Measurements from ENCODE around the gene SELENOW. TPM values are rescaled to one million over a fixed set of nuclear protein-coding genes. Genes with fewer than 3 reads are reported as not detected.
"Not testable (repeated sequence)": the region's sequence is repeated elsewhere in the genome, so short reads cannot be mapped to it uniquely, and the experiment has no call there.

The SELENOW gene
- total and polyA plus RNA-seq, 2 donors (not counting 3 experiments of a cell fraction or from before 2014, with no cell fraction given), result 316 to 613 TPM

DNA sequence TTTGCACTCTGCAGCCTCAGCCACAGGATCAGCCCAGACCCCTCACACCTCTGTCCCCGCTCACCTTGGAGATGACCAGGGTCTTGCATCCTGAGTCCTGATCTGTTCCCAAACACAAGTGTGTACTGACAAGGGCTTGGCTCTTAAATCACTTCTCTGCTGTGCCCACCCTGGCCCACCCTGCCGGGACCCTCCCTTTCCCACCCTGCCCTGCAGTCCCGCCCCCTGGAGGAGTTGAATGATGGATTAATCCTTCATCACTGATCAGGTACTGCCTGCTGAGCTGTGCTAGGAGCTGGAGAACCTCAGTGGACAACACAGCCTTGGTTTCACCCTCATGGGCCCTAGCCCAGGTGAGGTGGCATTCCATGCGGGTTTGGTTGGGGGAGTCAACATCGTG is 25.9 kb downstream of the SELENOW start, which contains the start of gene TPRX1:
TSS of gene TPRX1 (minus strand) at position 101 of the 400 bp plus-strand sequence. CDS start at position 89, 12 bp downstream.
- H3K9me3 ChIP-seq (replicated peaks; ENCODE audit: control insufficient read depth, insufficient read depth, low read length); intact Hi-C loops (cut with micrococcal nuclease); H3K9me1 ChIP-seq (replicated peaks; ENCODE audit: control insufficient read depth, extremely low read depth, insufficient read depth, low read length); H3K9ac ChIP-seq (replicated peaks; ENCODE audit: extremely low read depth, insufficient read depth, low read length); H3K4me1 ChIP-seq (ENCODE audit: control insufficient read depth, extremely low read depth, insufficient read depth, low read length); BruUV-seq (replicated peaks); H3K79me2 ChIP-seq (ENCODE audit: control insufficient read depth, insufficient read depth, low read length); H3K4me3 ChIP-seq (replicated peaks in 1 of 3; ENCODE audit: insufficient read depth in 1 of 3, low read depth in 1 of 3, low read length in 3 of 3); H4K20me1 ChIP-seq (replicated peaks; ENCODE audit: control insufficient read depth, extremely low read depth, insufficient read depth, low read length); dilution Hi-C loops (cut with MboI; ENCODE audit: extremely low pct_ligation_motif_present, low sequenced_read_pairs); H3K4me2 ChIP-seq (ENCODE audit: insufficient read depth, low read length); H2AFZ ChIP-seq (ENCODE audit: low read depth, low read length); H3K27me3 ChIP-seq (ENCODE audit: control insufficient read depth in 2 of 2, insufficient read depth in 2 of 2, low read length in 2 of 2); FAIRE-seq; H3K27ac ChIP-seq (ENCODE audit: insufficient read depth, low read depth, low read length); POLR2A ChIA-PET; DNase-seq (ENCODE audit: low read depth, low spot score); H3K36me3 ChIP-seq (ENCODE audit: control insufficient read depth in 2 of 2, extremely low read depth in 1 of 2, insufficient read depth in 2 of 2, low read length in 2 of 2): not testable (repeated sequence)
- CTCF ChIA-PET, result interaction anchor here (0.7 kb wide), 1 partner anchor 13 kb away, joined by 4 read pairs; no protein-coding TSS in a partner anchor

DNA sequence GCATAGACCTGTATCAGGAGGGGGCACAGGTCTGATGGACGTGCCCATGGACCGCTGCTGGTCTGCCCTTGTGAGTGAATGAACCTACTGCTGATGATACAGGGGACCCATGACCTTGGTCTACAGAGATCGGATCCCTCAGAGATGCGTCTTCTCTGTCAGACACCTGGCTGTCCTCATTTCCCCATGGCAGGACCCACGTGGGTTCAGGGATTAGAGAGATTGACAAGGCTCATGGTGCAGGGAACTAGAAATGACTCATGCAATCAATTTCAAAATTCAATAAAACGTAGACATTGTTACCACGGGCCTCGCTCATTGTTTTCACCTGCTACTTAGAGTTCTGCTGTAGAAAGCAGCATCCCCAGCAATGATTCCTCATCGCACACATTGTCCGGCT is 26.8 kb downstream of the SELENOW start:
- H3K27me3 ChIP-seq (ENCODE audit: control insufficient read depth in 2 of 2, insufficient read depth in 2 of 2, low read length in 2 of 2), result no peaks in the 10 kb centered on the region
- TF ChIP-seq, protein P1, sequence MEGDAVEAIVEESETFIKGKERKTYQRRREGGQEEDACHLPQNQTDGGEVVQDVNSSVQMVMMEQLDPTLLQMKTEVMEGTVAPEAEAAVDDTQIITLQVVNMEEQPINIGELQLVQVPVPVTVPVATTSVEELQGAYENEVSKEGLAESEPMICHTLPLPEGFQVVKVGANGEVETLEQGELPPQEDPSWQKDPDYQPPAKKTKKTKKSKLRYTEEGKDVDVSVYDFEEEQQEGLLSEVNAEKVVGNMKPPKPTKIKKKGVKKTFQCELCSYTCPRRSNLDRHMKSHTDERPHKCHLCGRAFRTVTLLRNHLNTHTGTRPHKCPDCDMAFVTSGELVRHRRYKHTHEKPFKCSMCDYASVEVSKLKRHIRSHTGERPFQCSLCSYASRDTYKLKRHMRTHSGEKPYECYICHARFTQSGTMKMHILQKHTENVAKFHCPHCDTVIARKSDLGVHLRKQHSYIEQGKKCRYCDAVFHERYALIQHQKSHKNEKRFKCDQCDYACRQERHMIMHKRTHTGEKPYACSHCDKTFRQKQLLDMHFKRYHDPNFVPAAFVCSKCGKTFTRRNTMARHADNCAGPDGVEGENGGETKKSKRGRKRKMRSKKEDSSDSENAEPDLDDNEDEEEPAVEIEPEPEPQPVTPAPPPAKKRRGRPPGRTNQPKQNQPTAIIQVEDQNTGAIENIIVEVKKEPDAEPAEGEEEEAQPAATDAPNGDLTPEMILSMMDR (IDR thresholded peaks at IDR 0.05; ENCODE audit: extremely low read depth in 1 of 2, insufficient read depth in 1 of 2, low read depth in 1 of 2, low read length in 2 of 2), result no peak
- no peak for TF ChIP-seq POLR2AphosphoS5 (IDR thresholded peaks at IDR 0.05; ENCODE audit: insufficient read depth, low read depth, low read length)
- TF ChIP-seq FOS (IDR thresholded peaks at IDR 0.05; ENCODE audit: borderline replicate concordance, insufficient read depth, low read length), result no peak
- no peak for TF ChIP-seq MYC (IDR thresholded peaks at IDR 0.05; ENCODE audit: low read depth, low read length)
- TF ChIP-seq, protein P2, sequence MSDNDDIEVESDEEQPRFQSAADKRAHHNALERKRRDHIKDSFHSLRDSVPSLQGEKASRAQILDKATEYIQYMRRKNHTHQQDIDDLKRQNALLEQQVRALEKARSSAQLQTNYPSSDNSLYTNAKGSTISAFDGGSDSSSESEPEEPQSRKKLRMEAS (IDR thresholded peaks at IDR 0.05; ENCODE audit: insufficient read depth, insufficient read length), result no peak
- no peak for TF ChIP-seq EZH2 (IDR thresholded peaks at IDR 0.05; ENCODE audit: borderline replicate concordance, low read depth, low read length, severe bottlenecking)
- TF ChIP-seq POLR2A (IDR thresholded peaks at IDR 0.05; ENCODE audit: low read depth, low read length), result no peak
- intact Hi-C loops (cut with micrococcal nuclease), result no loop called here
- POLR2A ChIA-PET, result no interaction called here
- dilution Hi-C loops (cut with MboI; ENCODE audit: extremely low pct_ligation_motif_present, low sequenced_read_pairs), result no loop called here
- no peak overlapping the region for H3K4me2 ChIP-seq (ENCODE audit: insufficient read depth, low read length)
- no peaks in the 10 kb centered on the region for H3K4me1 ChIP-seq (ENCODE audit: control insufficient read depth, extremely low read depth, insufficient read depth, low read length)
- no peaks in the 10 kb centered on the region for H4K20me1 ChIP-seq (replicated peaks; ENCODE audit: control insufficient read depth, extremely low read depth, insufficient read depth, low read length)
- H3K9me1 ChIP-seq (replicated peaks; ENCODE audit: control insufficient read depth, extremely low read depth, insufficient read depth, low read length), result no peaks in the 10 kb centered on the region
- H3K27ac ChIP-seq (ENCODE audit: insufficient read depth, low read depth, low read length), result no peak overlapping the region
- no peak overlapping the region for H2AFZ ChIP-seq (ENCODE audit: low read depth, low read length)
- H3K36me3 ChIP-seq (ENCODE audit: control insufficient read depth in 2 of 2, extremely low read depth in 1 of 2, insufficient read depth in 2 of 2, low read length in 2 of 2), result no peaks in the 10 kb centered on the region
- DNase-seq (ENCODE audit: low read depth, low spot score), result no peak
- CTCF ChIA-PET, result no interaction called here
- H3K9ac ChIP-seq (replicated peaks; ENCODE audit: extremely low read depth, insufficient read depth, low read length), result no peak overlapping the region
- no peak for FAIRE-seq
- no peaks in the 10 kb centered on the region for H3K79me2 ChIP-seq (ENCODE audit: control insufficient read depth, insufficient read depth, low read length)
- H3K4me3 ChIP-seq (replicated peaks in 1 of 3; ENCODE audit: insufficient read depth in 1 of 3, low read depth in 1 of 3, low read length in 3 of 3), result no peak overlapping the region
- BruUV-seq (replicated peaks), result no TSS peak
- no peaks in the 10 kb centered on the region for H3K9me3 ChIP-seq (replicated peaks; ENCODE audit: control insufficient read depth, insufficient read depth, low read length)

Measured in endothelial cell of umbilical vein (primary cell).